ENCODE data around the gene IL18RAP.

Gene IL18RAP

DNA sequence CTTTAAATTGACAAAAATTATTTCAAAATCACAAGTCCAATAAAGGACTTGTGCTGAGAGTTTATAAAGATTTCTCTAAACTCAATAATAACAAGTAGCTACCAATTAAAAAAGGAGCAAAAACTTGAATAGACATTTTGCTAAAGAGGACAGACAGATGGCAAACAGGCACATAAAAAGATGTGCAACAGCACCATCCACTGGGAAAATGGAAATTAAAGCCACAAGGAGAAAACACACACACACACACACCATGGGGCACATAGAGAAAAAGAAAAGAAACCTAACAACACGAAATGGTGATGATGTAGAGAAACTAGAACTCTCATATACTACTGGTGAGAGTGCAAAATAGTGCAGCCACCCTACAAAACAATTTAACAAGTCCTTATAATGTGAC lies 37.5 kb downstream of the IL18RAP start:
- no peak for DNase-seq (ENCODE audit: low spot score)

DNA sequence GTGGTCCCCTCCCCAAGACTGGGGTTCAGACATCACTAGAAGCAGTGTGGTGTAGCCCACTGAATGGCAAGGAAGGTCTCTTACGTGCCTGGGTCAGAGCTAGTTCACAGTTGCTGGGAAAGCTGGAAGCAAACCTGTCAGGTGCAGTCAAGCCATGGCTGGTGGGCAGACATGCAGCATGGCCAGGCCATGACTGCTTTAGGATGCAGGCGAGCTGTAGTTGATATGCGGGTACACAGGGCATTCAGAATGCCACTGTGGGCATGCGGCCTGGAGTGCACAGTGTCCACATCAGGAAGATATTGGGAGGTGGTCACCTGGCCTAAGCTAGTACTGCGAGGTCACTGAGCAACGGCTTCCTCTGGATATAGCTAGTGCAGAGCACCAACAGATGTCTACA lies 38.2 kb downstream of the IL18RAP start:
- no peak for DNase-seq (ENCODE audit: low spot score)

DNA sequence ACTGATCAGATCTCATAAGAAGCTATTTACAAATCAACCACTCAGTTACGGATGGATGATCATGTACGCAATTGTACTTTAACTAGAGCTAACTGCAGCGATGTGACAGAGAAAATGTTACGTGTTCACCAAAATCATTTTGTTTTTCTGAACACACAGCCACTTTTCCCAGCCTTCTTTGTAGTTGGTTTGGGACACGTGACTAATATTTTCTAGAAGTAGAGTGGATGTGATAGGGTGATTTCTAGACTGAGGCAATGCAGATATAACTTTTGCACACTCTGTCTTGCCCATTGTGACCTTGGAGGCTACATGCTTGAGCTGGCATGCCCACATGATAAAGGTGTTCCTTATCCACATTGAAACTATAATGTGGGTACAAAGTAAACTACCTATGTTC lies 40.2 kb downstream of the IL18RAP start:
- DNase-seq (ENCODE audit: low spot score): no peak

DNA sequence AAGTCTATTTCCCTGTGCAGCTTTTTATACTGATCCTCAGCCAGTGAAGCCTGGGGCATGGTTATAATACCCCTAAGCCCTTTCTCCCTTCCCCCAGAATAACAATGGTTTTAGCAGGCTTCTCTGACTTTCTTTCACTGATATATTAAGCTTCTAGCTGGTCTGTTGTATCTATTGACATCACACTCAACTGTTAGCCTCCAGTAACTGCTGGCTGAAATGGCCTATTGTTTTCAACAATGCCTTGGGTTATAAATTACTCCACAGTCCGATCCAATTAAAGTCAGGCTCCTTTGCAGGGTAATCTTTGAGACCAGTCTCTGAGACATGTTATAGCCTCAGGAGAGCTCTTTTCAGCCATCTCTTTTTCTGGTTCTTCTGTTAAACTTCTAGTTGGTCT lies 47.2 kb downstream of the IL18RAP start:
- DNase-seq (ENCODE audit: low spot score): no peak

DNA sequence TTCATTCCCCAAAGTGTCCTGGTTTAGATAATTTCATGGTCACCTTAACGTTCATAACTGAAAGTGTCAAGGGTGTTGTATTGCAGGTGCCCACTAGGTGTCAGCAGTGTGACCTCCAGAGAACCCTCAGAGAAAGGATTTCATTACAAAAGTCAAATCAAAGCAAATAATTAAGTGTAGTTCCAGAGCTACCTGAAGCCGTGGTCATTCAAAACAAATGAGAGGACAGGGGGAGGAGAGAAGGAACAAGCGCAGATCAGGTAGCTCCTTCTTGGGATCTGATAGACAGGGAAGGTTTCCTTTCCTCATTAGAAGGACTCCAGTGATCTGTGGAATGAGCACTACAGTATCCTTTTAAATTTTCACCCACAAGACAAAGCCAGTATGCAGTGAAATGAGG lies 50.1 kb downstream of the IL18RAP start, which contains the start of gene SLC9A4:
Gene SLC9A4 (plus strand): TSS at position 207 of the 400 bp plus-strand sequence. CDS start 534 bp downstream, outside the sequence.
- no peak for DNase-seq (ENCODE audit: low spot score)

GRCh38 chr2:102473631-102474030 lies 50.7 kb downstream of the IL18RAP start:
- DNase-seq (ENCODE audit: low spot score): no peak

- no peak for DNase-seq (ENCODE audit: low spot score)
These were observed 51.8 kb downstream of the IL18RAP start for GRCh38 chr2:102474785-102475184.

DNA sequence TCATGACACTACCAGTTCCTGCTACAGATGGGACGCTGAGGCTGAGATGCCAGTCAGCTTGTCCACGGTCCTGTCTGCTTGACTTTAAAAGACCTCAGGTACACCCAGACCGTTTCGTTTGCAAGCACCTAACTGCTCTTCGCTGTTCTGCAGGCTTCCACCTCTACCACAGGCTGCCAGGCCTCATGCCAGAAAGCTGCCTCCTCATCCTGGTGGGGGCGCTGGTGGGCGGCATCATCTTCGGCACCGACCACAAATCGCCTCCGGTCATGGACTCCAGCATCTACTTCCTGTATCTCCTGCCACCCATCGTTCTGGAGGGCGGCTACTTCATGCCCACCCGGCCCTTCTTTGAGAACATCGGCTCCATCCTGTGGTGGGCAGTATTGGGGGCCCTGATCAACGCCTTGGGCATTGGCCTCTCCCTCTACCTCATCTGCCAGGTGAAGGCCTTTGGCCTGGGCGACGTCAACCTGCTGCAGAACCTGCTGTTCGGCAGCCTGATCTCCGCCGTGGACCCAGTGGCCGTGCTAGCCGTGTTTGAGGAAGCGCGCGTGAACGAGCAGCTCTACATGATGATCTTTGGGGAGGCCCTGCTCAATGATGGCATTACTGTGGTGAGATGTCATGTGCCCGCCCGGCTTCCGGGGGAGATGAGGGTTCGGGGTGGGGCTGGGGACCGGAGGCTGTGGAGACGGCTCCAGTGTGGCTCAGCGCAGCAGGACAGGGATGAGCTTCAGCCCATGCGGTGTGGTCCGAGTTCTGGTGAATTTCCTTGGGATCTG lies 55.9 kb downstream of the IL18RAP start:
- no peak for DNase-seq (ENCODE audit: low spot score)

GRCh38 chr2:102480285-102481195 lies 57.6 kb downstream of the IL18RAP start:
- DNase-seq (ENCODE audit: low spot score): no peak

DNA sequence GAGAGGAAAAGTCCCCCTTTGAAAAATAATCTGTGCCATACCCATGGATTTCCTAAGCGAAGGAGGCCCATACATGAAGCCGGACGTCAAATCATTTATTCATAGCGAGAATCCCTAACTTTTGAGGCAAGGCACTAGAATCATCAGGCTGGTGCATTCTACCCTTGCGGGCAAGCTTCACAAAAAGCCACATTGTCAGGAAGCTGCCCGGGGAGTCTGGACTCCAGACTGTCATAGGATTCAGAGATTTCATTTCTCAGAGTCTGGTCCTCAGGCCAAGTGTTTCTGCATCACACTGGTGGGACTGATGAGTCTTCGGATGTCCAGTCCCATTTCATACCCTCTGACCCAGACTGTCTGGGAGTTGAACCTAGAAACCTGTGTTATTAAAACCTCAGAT lies 59.0 kb downstream of the IL18RAP start:
- no peak for DNase-seq (ENCODE audit: low spot score)

- no peak for DNase-seq (ENCODE audit: low spot score)
These were observed 60.1 kb downstream of the IL18RAP start for GRCh38 chr2:102483086-102483485.

DNA sequence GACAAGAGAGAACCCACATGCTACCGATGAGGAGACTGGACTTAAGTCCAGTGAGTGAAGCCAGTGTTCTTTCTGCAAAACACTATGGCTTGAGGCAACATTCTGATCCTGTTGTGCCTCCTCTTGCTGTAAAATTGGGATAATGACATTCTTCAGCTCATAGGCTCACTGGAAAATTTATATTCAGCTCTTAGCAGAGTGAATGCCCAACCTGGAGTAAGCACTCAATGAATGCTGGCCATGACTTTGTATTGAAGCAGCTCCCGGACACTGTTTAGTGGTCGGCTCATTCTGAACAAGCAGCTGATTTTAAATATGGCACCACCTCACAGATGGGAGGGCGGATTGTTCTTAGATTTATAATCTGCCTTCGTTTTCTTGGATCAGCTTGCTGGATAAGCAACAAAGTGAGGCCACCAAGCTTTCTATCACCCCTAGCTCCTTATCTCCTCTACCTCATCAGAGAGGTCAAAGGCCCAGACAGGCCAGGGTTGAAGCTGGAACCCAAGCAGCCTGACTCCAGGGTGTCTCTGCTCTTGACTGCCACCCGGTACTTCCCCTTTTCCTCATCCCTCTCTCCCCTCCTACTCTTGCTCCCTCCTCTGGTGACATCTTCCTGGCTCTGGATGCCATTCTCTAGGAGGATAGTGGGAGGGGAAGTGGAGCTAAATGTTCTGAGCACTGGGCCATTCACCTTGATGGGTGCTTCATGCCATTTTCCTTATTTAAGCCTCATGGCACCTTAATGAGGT lies 61.5 kb downstream of the IL18RAP start:
- no peak for DNase-seq (ENCODE audit: low spot score)

DNA sequence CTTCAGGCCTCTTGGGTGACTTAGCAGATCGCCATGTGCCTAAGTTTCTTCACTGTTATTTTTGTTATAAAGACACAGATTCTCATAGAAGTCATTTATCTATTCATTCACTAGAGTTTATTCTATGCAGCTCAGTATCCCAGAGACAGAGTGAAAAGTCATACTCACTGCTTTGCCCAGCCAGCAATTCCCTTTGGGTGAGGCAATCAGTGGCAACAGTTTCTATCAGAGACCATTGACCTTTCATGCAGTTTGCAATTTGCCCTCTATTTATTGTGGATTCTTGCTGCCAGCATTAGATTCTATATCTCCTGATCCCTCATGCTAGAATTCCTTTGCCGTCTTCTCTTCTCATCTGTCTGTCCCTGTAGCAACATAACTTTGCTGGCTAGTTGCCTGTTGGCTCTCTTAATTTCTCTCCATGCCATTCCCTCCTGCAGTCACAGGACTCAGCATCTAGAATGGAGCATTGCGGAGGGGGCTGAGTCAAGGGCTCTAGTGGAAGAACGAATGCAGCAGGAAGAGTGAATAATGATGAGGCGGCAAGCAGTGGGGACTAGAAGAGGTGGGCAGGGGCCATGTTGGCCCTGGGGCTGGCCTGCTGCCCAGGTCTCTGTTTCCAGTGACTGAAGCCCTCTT lies 62.3 kb downstream of the IL18RAP start:
- DNase-seq (ENCODE audit: low spot score): no peak

GRCh38 chr2:102486941-102487702 lies 64.2 kb downstream of the IL18RAP start:
- no peak for DNase-seq (ENCODE audit: low spot score)

GRCh38 chr2:102487761-102488462 lies 65.0 kb downstream of the IL18RAP start:
- no peak for DNase-seq (ENCODE audit: low spot score)

DNA sequence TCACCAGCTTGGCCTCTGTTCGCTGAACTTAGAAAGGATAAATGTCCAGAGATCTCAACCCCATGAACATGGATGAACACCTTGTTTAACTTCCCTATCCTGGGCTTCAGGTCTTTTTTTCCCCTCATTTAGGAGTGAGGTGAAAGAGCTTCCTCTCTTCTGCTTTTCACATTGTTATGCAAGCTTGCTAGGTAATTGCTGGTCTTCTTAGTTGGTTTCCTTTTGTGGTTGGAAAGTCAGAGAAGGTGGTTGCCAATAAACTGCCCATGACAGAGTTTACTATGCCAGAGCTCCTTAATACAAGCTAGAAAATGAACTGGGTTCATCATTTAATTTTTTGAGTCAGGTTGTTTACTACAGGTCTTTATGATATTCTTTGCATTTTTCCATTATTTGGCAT lies 66.7 kb downstream of the IL18RAP start:
- DNase-seq (ENCODE audit: low spot score): no peak

- no peak for DNase-seq (ENCODE audit: low spot score)
These were observed 69.0 kb downstream of the IL18RAP start for GRCh38 chr2:102492006-102492405.

- DNase-seq (ENCODE audit: low spot score): no peak
These were observed 71.6 kb downstream of the IL18RAP start for GRCh38 chr2:102494570-102494969.

DNA sequence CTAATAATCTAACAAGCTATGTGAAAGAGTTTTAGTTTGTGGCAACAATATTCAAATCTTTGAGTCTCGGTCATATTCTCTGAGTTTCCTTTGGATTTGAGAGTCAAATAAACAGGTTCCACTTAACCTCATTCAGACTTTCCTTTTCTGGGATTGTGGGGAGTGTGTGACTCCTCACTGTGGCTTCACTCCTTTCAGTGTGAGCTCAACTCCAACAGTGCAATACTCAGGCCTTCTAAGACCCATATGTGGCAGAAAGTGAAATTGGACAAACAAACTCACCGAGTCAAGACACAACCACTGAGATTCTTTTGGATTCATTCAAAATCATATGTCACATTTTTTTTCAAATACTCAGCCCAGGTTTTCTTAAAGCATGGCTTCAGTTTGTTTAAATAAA lies 75.5 kb downstream of the IL18RAP start:
- DNase-seq (ENCODE audit: low spot score): no peak

- no peak for DNase-seq (ENCODE audit: low spot score)
These were observed 76.6 kb downstream of the IL18RAP start for GRCh38 chr2:102499558-102499957.
